CD4-positive, alpha-beta T cell (primary cell): ENCODE results near the gene CLDN5. TPM values are rescaled to one million over a fixed set of nuclear protein-coding genes. Genes with fewer than 3 reads are reported as not detected.

Source experiments
- ATAC-seq: fragments of 200-7000 bp; cut with Tn5 transposase; one replicate; pipeline ENCODE4 v1.10.0; 2022; ENCODE audit warnings: mild to moderate bottlenecking; ENCODE audit not compliant: poor library complexity
- CTCF ChIA-PET: fragments of 350-600 bp; sonication (Branson Sonifier 250); formaldehyde crosslinking; loops from one replicate; lab custom pipeline; 2021; ENCODE audit warnings: antibody characterized with exemption, inconsistent platforms; lab: Charles Lee
- POLR2A ChIA-PET: fragments of 350-600 bp; sonication (Branson Sonifier 250); formaldehyde crosslinking; loops from one replicate; lab custom pipeline; 2021; ENCODE audit warnings: antibody characterized with exemption, inconsistent platforms; lab: Charles Lee
- DNase-seq, 14 experiments: peaks; one replicate each; pipeline ENCODE4 v3.0.0-alpha.2; 2013 to 2020; ENCODE audit warnings: mixed read lengths in 2 of 14
- H3K27ac ChIP-seq, 2 donors: one replicate each; pipeline versions ENCODE4 v1.5.1 to v1.7.0; 2013; ENCODE audit warnings: low read length in 2 of 2, low read depth in 1 of 2, mild to moderate bottlenecking in 1 of 2
- H3K27me3 ChIP-seq, 2 experiments: 1 replicate in 1 of 2; 2 replicates in 1 of 2; pipeline versions ENCODE4 v1.6.1 to v1.7.0; 2013; ENCODE audit warnings: low read length in 2 of 2, control low read depth in 1 of 2, mild to moderate bottlenecking in 1 of 2, moderate library complexity in 1 of 2; ENCODE audit not compliant: insufficient read depth in 2 of 2, control insufficient read depth in 1 of 2
- H3K36me3 ChIP-seq: one replicate; pipeline ENCODE4 v1.6.1; 2013; ENCODE audit warnings: low read length, control low read depth; ENCODE audit not compliant: insufficient read depth
- H3K4me1 ChIP-seq: one replicate; pipeline ENCODE4 v1.6.1; 2013; ENCODE audit warnings: low read length, control low read depth; ENCODE audit not compliant: insufficient read depth
- H3K4me3 ChIP-seq: one replicate; pipeline ENCODE4 v1.5.1; 2013; ENCODE audit warnings: mild to moderate bottlenecking, low read length, moderate library complexity
- H3K9me3 ChIP-seq, 2 experiments: 1 replicate in 1 of 2; 2 replicates in 1 of 2; pipeline versions ENCODE4 v1.6.1 to v1.7.0; 2013; ENCODE audit warnings: low read length in 2 of 2, mild to moderate bottlenecking in 2 of 2, control low read depth in 1 of 2, moderate library complexity in 1 of 2; ENCODE audit not compliant: control insufficient read depth in 1 of 2, insufficient read depth in 1 of 2
- H3K27ac Mint-ChIP-seq: one replicate; pipeline ENCODE4 v1.8.0; 2020; ENCODE audit warnings: mixed read lengths
- H3K27me3 Mint-ChIP-seq: one replicate; pipeline ENCODE4 v1.8.0; 2021; ENCODE audit warnings: mixed read lengths
- H3K36me3 Mint-ChIP-seq: one replicate; pipeline ENCODE4 v1.8.0; 2021; ENCODE audit warnings: low read depth, mixed read lengths
- H3K4me1 Mint-ChIP-seq: one replicate; pipeline ENCODE4 v1.8.0; 2021; ENCODE audit warnings: low read depth, mixed read lengths
- H3K4me3 Mint-ChIP-seq: one replicate; pipeline ENCODE4 v1.8.0; 2020; ENCODE audit warnings: mild to moderate bottlenecking, mixed read lengths
- H3K9me3 Mint-ChIP-seq: one replicate; pipeline ENCODE4 v1.8.0; 2020; ENCODE audit warnings: mixed read lengths
- intact Hi-C, 2 experiments: fragments of 100-400 bp; cut with DNase I in 1 of 2; cut with micrococcal nuclease in 1 of 2; formaldehyde crosslinking; loops; one replicate each; pipeline versions ENCODE4 v1.15.1 to v1.9.0; 2023 to 2025; cut with DNase I, micrococcal nuclease
- total RNA-seq, 174 experiments: library from RNA in 2 of 174; stranded (reverse) in 2 of 174; gene quantifications; one replicate each; pipeline ENCODE4 v1.2.3 and lab custom pipeline; 2021 to 2026
- TF ChIP-seq, protein P1 (sequence below): fragments of 200-600 bp; IDR thresholded peaks from one replicate; pipeline ENCODE4 v1.8.0; 2022; ENCODE audit warnings: antibody characterized with exemption, mild to moderate bottlenecking

Gene CLDN5
- total RNA-seq, 2 experiments from 2014 or later, result not detected

- no peak overlapping the region for H3K27ac ChIP-seq
- ChIA-PET POLR2A (no interaction called here), CTCF (no interaction called here)
- no peaks in the 10 kb centered on the region for H3K27me3 ChIP-seq
- H3K36me3 Mint-ChIP-seq, result no peaks in the 10 kb centered on the region
- H3K4me3 Mint-ChIP-seq, result no peak overlapping the region
- H3K27me3 Mint-ChIP-seq, result no peaks in the 10 kb centered on the region
- peaks cover 4% of the 10 kb centered on the region for H3K4me1 Mint-ChIP-seq
- H3K9me3 ChIP-seq, result peaks cover 5 to 7% of the 10 kb centered on the region in 2 experiments
- TF ChIP-seq, protein P1, sequence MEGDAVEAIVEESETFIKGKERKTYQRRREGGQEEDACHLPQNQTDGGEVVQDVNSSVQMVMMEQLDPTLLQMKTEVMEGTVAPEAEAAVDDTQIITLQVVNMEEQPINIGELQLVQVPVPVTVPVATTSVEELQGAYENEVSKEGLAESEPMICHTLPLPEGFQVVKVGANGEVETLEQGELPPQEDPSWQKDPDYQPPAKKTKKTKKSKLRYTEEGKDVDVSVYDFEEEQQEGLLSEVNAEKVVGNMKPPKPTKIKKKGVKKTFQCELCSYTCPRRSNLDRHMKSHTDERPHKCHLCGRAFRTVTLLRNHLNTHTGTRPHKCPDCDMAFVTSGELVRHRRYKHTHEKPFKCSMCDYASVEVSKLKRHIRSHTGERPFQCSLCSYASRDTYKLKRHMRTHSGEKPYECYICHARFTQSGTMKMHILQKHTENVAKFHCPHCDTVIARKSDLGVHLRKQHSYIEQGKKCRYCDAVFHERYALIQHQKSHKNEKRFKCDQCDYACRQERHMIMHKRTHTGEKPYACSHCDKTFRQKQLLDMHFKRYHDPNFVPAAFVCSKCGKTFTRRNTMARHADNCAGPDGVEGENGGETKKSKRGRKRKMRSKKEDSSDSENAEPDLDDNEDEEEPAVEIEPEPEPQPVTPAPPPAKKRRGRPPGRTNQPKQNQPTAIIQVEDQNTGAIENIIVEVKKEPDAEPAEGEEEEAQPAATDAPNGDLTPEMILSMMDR, result no peak
- ATAC-seq, result no peak
- H3K4me1 ChIP-seq, result no peaks in the 10 kb centered on the region
- no peak for DNase-seq
- H3K27ac Mint-ChIP-seq, result no peak overlapping the region
- intact Hi-C loops, result no loop called here
- H3K4me3 ChIP-seq, result no peak overlapping the region
- no peaks in the 10 kb centered on the region for H3K36me3 ChIP-seq
- H3K9me3 Mint-ChIP-seq, result peaks cover 4% of the 10 kb centered on the region
Measured at GRCh38 chr22:19516378-19517170, 7.6 kb downstream of the CLDN5 start.

DNA sequence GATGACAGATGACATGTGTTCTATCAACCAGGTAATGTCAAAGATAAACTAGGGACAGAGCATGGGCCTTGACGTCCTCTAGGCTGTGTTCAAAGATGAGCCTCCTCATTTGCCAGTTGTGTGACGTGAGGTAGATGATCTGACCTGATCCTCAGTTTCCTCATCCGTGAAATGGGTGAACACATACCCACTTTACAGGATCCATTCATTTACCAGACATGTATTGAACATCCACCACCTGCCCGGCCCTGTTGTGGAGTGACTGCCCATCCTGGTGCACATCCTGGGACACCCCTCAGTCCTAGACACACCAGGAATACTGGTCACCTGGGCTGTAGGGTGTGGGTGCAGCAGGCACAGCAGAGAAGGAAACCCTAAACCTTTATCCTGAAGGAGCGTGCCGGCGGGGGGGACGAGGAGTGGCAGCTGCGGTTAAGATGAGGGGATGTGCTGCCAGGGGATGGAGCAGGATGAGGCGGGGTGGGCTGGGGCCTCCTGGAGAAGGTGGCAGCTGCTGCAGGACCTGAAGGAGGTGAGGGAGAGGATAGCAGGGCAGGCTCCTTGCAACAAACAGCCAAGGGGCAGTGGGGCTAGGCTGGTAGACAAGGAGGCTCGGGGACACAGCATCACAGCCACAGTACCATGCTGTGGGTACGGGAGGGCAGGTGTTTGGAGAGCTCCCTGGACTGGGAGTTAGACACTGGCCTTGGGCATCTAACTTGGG, 8.4 kb downstream of the CLDN5 start:
- Mint-ChIP-seq H3K4me3 (no peak overlapping the region), H3K36me3 (no peaks in the 10 kb centered on the region), H3K27ac (no peak overlapping the region), H3K4me1 (peaks cover 4% of the 10 kb centered on the region), H3K27me3 (no peaks in the 10 kb centered on the region), H3K9me3 (peaks cover 4% of the 10 kb centered on the region)
- ATAC-seq (no peak), DNase-seq (no peak)
- TF ChIP-seq, protein P1, result no peak
- no peaks in the 10 kb centered on the region for H3K4me1 ChIP-seq
- POLR2A ChIA-PET, result no interaction called here
- peaks cover 5 to 7% of the 10 kb centered on the region in 2 experiments for H3K9me3 ChIP-seq
- no peak overlapping the region for H3K4me3 ChIP-seq
- H3K27me3 ChIP-seq, result no peaks in the 10 kb centered on the region
- H3K36me3 ChIP-seq, result no peaks in the 10 kb centered on the region
- intact Hi-C loops, result no loop called here
- no peak overlapping the region for H3K27ac ChIP-seq
- CTCF ChIA-PET, result no interaction called here

DNA sequence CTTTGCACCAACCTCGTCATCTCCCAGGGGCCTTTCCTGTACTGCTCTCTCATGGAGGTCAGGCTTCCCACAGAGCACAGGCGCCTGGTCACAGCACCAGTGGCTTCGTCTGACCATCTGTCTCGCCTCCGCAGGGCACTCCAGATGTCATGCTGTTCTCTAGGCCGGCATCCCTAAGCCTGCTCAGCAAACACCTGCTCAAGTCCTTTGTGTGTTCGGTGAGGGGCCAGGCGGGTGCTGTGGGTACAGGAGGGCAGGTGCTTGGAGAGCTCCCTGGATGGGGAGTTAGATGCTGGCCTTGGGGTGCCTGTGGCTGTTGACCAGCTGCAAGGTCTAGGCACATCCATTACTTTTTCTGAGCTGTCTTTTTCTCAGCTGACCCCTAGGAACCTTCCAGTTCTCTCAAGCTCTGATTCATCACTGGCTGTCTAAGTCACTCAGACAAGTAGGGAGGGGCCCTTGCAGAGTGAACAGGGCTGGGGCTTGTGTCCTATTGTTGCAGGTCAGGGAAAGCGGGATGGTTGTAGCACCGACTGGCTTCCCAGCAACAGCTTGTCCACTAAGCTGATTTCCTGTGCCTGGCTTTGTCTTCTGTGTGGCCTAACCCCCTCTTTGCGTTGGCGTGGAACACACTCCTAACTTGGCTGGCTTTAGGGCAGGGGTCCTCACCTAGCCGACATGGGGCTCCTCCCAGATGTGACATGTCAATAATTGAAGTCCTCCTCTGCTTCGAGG, 9.2 kb downstream of the CLDN5 start:
- no peaks in the 10 kb centered on the region for H3K4me1 ChIP-seq
- H3K27me3 ChIP-seq, result no peaks in the 10 kb centered on the region
- ChIA-PET CTCF (no interaction called here), POLR2A (no interaction called here)
- no peaks in the 10 kb centered on the region for H3K36me3 ChIP-seq
- ATAC-seq (no peak), DNase-seq (no peak)
- peaks cover 5 to 7% of the 10 kb centered on the region in 2 experiments for H3K9me3 ChIP-seq
- TF ChIP-seq, protein P1, result no peak
- no peaks in the 10 kb centered on the region for H3K36me3 Mint-ChIP-seq
- H3K9me3 Mint-ChIP-seq, result peaks cover 4% of the 10 kb centered on the region
- no peaks in the 10 kb centered on the region for H3K27me3 Mint-ChIP-seq
- no peak overlapping the region for H3K4me3 ChIP-seq
- H3K4me1 Mint-ChIP-seq, result peaks cover 4% of the 10 kb centered on the region
- H3K27ac Mint-ChIP-seq, result no peak overlapping the region
- intact Hi-C loops, result no loop called here
- no peak overlapping the region for H3K27ac ChIP-seq
- no peak overlapping the region for H3K4me3 Mint-ChIP-seq
